GM18517 (cell line): ENCODE measurements around the gene ARL17B.
A peak's percentile ranks its signal among the peaks of the same experiment; 100 is the strongest.
"Not testable (repeated sequence)": the region's sequence is repeated elsewhere in the genome, so short reads cannot be mapped to it uniquely, and the experiment has no call there.

Source experiments
- ATAC-seq: cut with Tn5 transposase; IDR thresholded peaks from one replicate; pipeline ENCODE4 v1.9.1; 2021; ENCODE audit warnings: mild to moderate bottlenecking, moderate library complexity; ENCODE audit not compliant: unreplicated experiment

Gene ARL17B

DNA sequence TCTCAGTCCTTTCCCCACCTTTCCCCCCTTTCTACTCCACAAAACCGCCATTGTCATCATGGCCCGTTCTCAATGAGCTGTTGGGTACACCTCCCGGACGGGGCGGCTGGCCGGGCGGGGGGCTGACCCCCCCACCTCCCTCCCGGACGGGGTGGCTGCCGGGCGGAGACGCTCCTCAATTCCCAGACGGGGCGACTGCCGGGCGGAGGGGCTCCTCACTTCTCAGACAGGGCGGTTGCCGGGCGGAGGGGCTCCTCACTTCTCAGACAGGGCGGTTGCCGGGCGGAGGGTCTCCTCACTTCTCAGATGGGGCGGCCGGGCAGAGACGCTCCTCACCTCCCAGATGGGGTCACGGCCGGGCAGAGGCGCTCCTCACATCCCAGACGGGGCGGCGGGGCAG, 108.8 kb downstream of the ARL17B start:
- ATAC-seq, result not testable (repeated sequence)

DNA sequence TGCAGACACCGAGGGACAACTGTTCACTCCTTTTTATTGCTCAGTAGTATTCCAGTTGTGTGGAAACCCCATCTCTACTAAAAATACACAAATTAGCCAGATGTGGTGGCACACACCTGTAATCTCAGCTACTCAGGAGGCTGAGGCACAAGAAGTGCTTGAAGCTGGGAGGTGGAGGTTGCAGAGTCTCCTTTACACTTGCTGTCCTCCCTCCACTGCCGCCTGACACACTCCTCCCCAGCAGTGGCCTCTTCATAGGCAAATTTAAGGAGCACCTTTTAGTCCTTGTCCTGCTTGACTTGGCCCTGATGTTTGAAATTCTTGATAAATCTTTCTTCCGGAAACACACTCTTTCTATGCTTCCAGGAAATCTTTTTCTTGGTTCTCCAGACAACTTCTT, 112.4 kb downstream of the ARL17B start:
- not testable (repeated sequence) for ATAC-seq

DNA sequence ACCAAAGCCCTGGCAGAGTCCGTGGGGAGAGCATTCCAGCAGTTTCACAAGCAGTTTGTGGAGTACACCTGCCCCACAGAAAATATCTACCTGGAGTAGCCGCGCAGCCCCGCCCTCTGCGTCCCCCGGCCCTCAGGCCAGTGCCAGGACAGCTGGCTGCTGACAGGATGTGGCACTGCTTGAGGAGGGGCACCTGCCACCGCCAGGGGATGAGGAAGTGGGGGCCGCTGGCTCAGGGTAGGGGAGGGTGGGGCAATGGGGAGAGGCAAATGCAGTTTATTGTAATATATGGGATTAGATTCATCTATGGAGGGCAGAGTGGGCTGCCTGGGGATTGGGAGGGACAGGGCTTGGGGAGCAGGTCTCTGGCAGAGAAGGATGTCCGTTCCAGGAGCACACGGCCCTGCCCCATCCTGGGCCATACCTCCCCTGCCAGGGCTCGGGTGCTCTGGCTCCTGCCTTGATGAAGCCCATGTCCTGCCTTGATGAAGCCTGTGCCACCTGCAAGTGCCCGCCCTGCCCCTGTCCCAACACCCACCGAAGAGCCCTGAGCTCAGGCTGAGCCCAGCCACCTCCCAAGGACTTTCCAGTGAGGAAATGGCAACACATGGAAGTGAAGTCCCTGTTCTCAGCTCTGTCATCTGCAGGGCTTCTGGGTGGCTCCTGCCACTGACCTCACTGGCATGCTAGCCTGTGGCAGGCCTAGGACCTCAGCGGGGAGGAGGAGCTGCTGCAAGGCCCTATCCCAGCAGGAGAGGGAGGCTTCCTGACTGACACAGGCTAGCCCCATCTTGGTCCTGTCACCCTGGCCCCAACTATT, 116.4 kb downstream of the ARL17B start:
- not testable (repeated sequence) for ATAC-seq

DNA sequence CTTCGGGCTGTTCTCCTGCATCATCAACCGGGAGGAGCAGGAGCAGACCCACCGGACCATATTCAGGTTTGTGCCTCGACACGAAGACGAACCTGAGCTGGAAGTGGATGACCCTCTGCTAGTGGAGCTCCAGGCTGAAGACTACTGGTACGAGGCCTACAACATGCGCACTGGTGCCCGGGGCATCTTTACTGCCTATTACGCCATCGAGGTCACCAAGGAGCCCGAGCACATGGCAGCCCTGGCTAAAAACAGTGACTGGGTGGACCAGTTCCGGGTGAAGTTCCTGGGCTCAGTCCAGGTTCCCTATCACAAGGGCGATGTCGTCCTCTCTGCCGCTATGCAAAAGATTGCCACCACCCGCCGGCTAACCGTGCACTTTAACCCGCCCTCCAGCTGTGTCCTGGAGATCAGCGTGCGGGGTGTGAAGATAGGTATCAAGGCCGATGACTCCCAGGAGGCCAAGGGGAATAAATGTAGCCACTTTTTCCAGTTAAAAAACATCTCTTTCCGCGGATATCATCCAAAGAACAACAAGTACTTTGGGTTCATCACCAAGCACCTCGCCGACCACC, 117.1 kb downstream of the ARL17B start:
- not testable (repeated sequence) for ATAC-seq

DNA sequence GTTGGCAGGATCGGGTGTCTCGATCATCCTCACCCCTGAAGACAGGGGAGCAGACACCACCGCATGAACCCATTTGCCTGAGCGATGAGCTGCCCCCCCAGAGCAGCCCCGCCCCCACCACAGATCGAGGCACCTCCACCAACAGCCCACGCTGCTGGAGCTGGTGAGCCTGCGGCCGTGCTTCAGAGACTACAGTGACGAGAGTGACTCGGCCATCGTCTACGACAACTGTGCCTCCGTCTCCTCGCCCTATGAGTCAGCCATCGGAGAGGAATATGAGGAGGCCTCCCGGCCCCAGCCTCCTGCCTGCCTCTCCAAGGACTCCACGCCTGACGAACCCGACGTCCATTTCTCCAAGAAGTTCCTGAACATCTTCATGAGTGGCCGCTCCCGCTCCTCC, 117.6 kb downstream of the ARL17B start:
- not testable (repeated sequence) for ATAC-seq

DNA sequence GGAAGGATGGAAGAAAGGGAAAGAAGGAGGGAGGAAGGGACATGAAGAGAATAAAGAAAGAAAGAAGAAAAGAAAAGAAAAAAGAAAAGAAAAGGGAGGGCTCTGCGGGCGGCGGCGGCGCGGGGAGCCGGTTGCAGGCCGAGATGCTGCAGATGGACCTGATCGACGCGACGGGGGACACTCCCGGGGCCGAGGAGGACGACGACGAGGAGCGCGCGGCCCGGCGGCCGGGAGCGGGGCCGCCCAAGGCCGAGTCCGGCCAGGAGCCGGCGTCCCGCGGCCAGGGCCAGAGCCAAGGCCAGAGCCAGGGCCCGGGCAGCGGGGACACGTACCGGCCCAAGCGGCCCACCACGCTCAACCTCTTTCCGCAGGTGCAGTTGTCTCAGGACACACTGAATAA, 118.1 kb downstream of the ARL17B start:
- ATAC-seq, result not testable (repeated sequence)

DNA sequence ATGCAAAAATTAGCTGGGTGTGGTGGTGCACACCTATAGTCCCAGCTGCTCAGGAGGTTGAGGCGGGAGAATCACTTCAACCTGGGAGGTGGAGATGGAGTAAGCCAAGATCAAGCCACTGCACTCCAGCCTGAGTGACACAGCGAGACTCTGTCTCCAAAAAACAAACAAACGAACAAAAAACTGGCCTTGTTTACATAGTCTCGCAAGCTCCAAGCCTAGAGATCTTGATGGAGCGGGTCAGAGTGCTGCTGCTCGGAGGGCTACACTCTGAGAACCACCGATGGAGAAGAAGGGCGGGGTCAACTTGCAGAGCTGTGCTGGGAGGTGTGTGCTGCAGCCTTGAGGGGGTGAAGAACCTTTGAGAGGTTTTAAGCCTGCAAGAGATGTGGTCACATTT, 130.2 kb downstream of the ARL17B start:
- ATAC-seq, result not testable (repeated sequence)

DNA sequence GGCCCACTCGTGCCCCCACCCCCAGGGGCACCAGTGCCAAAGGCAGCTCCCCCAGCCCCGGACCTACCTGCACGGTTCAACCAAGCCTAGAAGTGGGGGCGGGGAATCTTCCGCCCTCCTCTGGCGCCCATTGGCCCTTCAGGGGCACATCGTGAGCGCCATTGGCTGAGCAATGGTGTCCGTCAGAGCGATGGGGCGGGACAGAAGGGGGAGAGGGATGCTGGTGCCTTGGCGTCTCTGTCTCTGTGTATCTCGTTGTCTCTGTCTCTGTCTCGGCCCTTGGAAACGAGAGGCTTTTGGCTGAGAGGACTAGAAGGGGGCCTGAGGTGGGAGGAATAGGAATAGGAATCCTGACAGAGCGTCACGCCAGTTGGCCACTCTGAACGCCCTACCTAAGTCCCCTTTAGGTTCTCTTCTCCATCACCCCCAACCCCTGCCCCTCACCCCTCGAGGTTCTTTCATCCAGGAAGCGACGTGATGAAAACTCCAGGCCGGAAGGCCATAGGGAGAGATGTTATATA, 136.2 kb downstream of the ARL17B start:
- ATAC-seq, result peak; percentile 98

DNA sequence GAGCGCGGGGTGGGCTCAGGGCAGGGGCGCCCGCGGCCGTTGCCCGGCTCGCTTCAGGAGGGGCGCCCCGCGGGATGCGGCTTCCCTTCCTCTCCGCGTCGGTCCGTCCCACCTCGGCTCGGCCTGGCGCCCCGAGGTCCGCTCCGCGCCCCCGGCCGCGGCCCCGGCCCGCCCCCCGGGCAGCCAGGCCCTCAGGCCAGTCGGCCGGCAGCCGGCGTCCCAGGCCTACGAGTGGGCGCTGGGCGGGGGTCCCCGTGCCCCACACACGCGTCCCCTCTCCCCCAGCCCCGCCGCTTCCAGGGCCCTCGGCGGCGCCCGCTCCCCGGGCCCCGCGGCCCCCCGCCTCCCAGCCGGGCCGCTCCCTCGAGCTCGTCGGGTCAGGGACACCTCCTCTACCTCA, 136.7 kb downstream of the ARL17B start:
- peak; percentile 21 for ATAC-seq
